ENCODE results near the gene PRRT1. TPM values are rescaled to one million over a fixed set of nuclear protein-coding genes. Genes with fewer than 3 reads are reported as not detected.

The PRRT1 gene
- total and polyA plus RNA-seq, 2 of the 4 experiments (the other 2 are of a cell fraction): 0.99 TPM; not detected in 1

- 60% methylated on average over 1 of the region's 6 CpGs; no CpG with 5 or more reads in 1 of the 2 experiments for WGBS, 2 experiments (ENCODE audit: extremely low coverage in 2 of 2, insufficient read length in 1 of 2)
Observed at GRCh38 chr6:32109765-32110160, 42.0 kb downstream of the PRRT1 start.

More at GRCh38 chr6:32109765-32110160, 42.0 kb downstream of the PRRT1 start:
- Histone ChIP-seq H3K9ac (ENCODE audit: low read depth, low read length) (no peak overlapping the region), H3K27me3 (ENCODE audit: control insufficient read depth, insufficient read depth, low read length) (peaks cover 27% of the 10 kb centered on the region), H2BK20ac (ENCODE audit: low read depth, low read length) (no peak overlapping the region), H3K4ac (ENCODE audit: low read depth, low read length) (no peak overlapping the region), H3K18ac (ENCODE audit: low read depth, low read length) (no peak overlapping the region), H4K91ac (ENCODE audit: insufficient read depth, low read depth, low read length) (no peak overlapping the region), H3K4me3 (ENCODE audit: insufficient read depth, low read depth, low read length) (no peak overlapping the region), H3K4me1 (ENCODE audit: control insufficient read depth, insufficient read depth, low read length) (peaks cover 36% of the 10 kb centered on the region), H3K14ac (replicated peaks; ENCODE audit: low read depth, low read length) (no peak overlapping the region), H4K5ac (ENCODE audit: low read depth, low read length) (no peak overlapping the region), H3K9me3 (ENCODE audit: control insufficient read depth, insufficient read depth, low read length) (no peaks in the 10 kb centered on the region), H4K8ac (ENCODE audit: low read depth in 2 of 2, low read length in 2 of 2) (no peak overlapping the region), H3K23ac (ENCODE audit: low read depth, low read length) (no peak overlapping the region), H3K56ac (ENCODE audit: extremely low read depth, insufficient read depth, low read length) (no peak overlapping the region), H4K20me1 (ENCODE audit: insufficient read depth, low read length) (peaks cover 4% of the 10 kb centered on the region; the same call in 1 of the 2 replicates), H2AK9ac (replicated peaks; ENCODE audit: low read depth, low read length, poor library complexity) (no peak overlapping the region), H3K27ac (ENCODE audit: insufficient read depth, low read length) (no peak overlapping the region), H2BK5ac (ENCODE audit: low read depth, low read length, poor library complexity, severe bottlenecking) (no peak overlapping the region), H3K36me3 (ENCODE audit: control insufficient read depth, insufficient read depth, low read length) (peaks cover 3% of the 10 kb centered on the region; the same call in 1 of the 2 replicates), H3K9me1 (ENCODE audit: insufficient read depth, low read length) (peaks cover 12% of the 10 kb centered on the region), H2BK120ac (ENCODE audit: low read depth, low read length) (no peak overlapping the region), H2BK15ac (ENCODE audit: low read depth, low read length) (no peak overlapping the region), H3K4me2 (ENCODE audit: low read depth, low read length) (no peak overlapping the region), H2AFZ (replicated peaks; ENCODE audit: low read length, poor library complexity) (no peak overlapping the region), H3K79me1 (ENCODE audit: low read depth in 1 of 2, low read length in 2 of 2) (peaks cover 0 to 9% of the 10 kb centered on the region in 2 experiments; a peak in 1 of 4 replicates), H2AK5ac (ENCODE audit: low read depth, low read length) (no peak overlapping the region)
- POLR2A ChIA-PET (ENCODE audit: unreplicated experiment): interaction anchor here (0.6 kb wide), 1 partner anchor 126 kb away, joined by 4 read pairs; no protein-coding TSS in a partner anchor
- in situ Hi-C loops (cut with MboI; ENCODE audit: low sequenced_read_pairs): loop anchor here (10.0 kb wide), 1 partner anchor 135 kb away; the partner anchor contains the start of gene DXO
- CTCF ChIA-PET: interaction anchor here (1.3 kb wide), 1 partner anchor 45 kb away, joined by 3 read pairs; no protein-coding TSS in a partner anchor
- intact Hi-C loops (cut with micrococcal nuclease): loop anchor here (5.0 kb wide), 1 partner anchor 152 kb away; the partner anchor contains the start of genes NELFE and SKIC2
- BruUV-seq (replicated peaks): no TSS peak
- dilution Hi-C loops (cut with HindIII; ENCODE audit: low sequenced_read_pairs, unreplicated experiment): no loop called here
- TF ChIP-seq NFE2L2 (IDR thresholded peaks at IDR 0.05; ENCODE audit: low read depth, low read length) (no peak), SMC3 (IDR thresholded peaks at IDR 0.05; ENCODE audit: low read depth, low read length) (no peak), FOS (IDR thresholded peaks at IDR 0.05; ENCODE audit: low read depth, low read length) (no peak), ELK1 (IDR thresholded peaks at IDR 0.05; ENCODE audit: borderline replicate concordance, low read depth, low read length) (no peak), CHD1 (IDR thresholded peaks at IDR 0.05; ENCODE audit: low read depth, low read length) (no peak), RCOR1 (IDR thresholded peaks at IDR 0.05; ENCODE audit: insufficient replicate concordance, low read length) (no peak), CTCF (conservative IDR thresholded peaks at IDR 0.05; ENCODE audit: low read depth, low read length) (no peak), RFX5 (IDR thresholded peaks at IDR 0.05; ENCODE audit: low read depth, low read length) (no peak), MAFK (IDR thresholded peaks at IDR 0.05; ENCODE audit: low read depth, low read length) (no peak), BHLHE40 (IDR thresholded peaks at IDR 0.05; ENCODE audit: low read depth, low read length) (no peak), MXI1 (IDR thresholded peaks at IDR 0.05; ENCODE audit: borderline replicate concordance, low read depth, low read length) (no peak), RAD21 (IDR thresholded peaks at IDR 0.05; ENCODE audit: low read length) (no peak), CEBPB (IDR thresholded peaks at IDR 0.05; ENCODE audit: low read depth, low read length) (no peak), USF2 (IDR thresholded peaks at IDR 0.05; ENCODE audit: low read depth, low read length) (no peak), MAZ (IDR thresholded peaks at IDR 0.05; ENCODE audit: borderline replicate concordance, low read depth, low read length) (no peak), POLR2A (IDR thresholded peaks at IDR 0.05; ENCODE audit: low read depth, low read length) (no peak)
- ATAC-seq (ENCODE audit: low read depth) (no peak), DNase-seq (no peak)

Measured in IMR-90 (cell line).